ENCODE measurements around the gene FBXW11. TPM values are rescaled to one million over a fixed set of nuclear protein-coding genes. Genes with fewer than 3 reads are reported as not detected.

The FBXW11 gene
- total and polyA plus RNA-seq, 2 of the 8 experiments (the other 6 are each of a cell fraction or from before 2014, with no cell fraction given) = 45.0 to 75.6 TPM

GRCh38 chr5:171816666-171817065 is 189.8 kb downstream of the FBXW11 start:
- Histone ChIP-seq H2BK120ac (replicated peaks; ENCODE audit: low read depth, low read length) (no peak overlapping the region), H3K23me2 (ENCODE audit: low read depth, low read length) (no peaks in the 10 kb centered on the region), H3K79me1 (ENCODE audit: low read depth, low read length) (no peaks in the 10 kb centered on the region), H3K14ac (ENCODE audit: insufficient read length) (no peak overlapping the region), H3K56ac (replicated peaks; ENCODE audit: insufficient read length, low read depth, low read length) (no peak overlapping the region), H3K4me3 (ENCODE audit: extremely low read depth in 1 of 4, insufficient read depth in 2 of 4, low read depth in 3 of 4, low read length in 4 of 4) (no peak overlapping the region), H2BK20ac (ENCODE audit: low read length) (no peak overlapping the region), H3K36me3 (ENCODE audit: control insufficient read depth in 2 of 4, insufficient read depth in 4 of 4, low read length in 3 of 4) (no peaks in the 10 kb centered on the region), H4K5ac (ENCODE audit: insufficient read length, low read depth, low read length) (no peak overlapping the region), H3K18ac (ENCODE audit: extremely low read depth, low read length) (no peak overlapping the region), H3K27ac (ENCODE audit: low read depth, low read length) (no peak overlapping the region), H3K4me1 (replicated peaks in 1 of 4; ENCODE audit: control insufficient read depth in 3 of 4, insufficient read depth in 4 of 4, low read length in 3 of 4) (no peaks in the 10 kb centered on the region), H3K23ac (ENCODE audit: insufficient read length) (no peak overlapping the region), H3K4ac (replicated peaks; ENCODE audit: insufficient read length, low read depth, low read length) (no peak overlapping the region), H3K4me2 (ENCODE audit: insufficient read depth in 1 of 2, low read depth in 2 of 2, low read length in 2 of 2) (no peak overlapping the region), H4K20me1 (replicated peaks in 1 of 2; ENCODE audit: control insufficient read depth in 1 of 2, insufficient read depth in 2 of 2, low read length in 2 of 2) (no peaks in the 10 kb centered on the region), H4K91ac (replicated peaks; ENCODE audit: insufficient read length, low read length) (no peak overlapping the region), H2AFZ (ENCODE audit: low read length) (no peak overlapping the region), H3K27me3 (replicated peaks in 1 of 4; ENCODE audit: control insufficient read depth in 3 of 4, extremely low read depth in 1 of 4, insufficient read depth in 3 of 4, low read length in 3 of 4) (peaks cover 0 to 3% (median 0%) of the 10 kb centered on the region in 4 experiments; a peak in 1 of 7 replicates), H2BK5ac (ENCODE audit: low read depth, low read length) (no peak overlapping the region), H4K8ac (ENCODE audit: extremely low read depth, insufficient read depth, low read length) (no peak overlapping the region), H2AK5ac (ENCODE audit: low read depth, low read length) (no peak overlapping the region), H3K79me2 (ENCODE audit: control insufficient read depth in 1 of 2, insufficient read depth in 2 of 2, low read length in 2 of 2) (no peaks in the 10 kb centered on the region), H2BK12ac (ENCODE audit: low read depth, low read length) (no peak overlapping the region), H2BK15ac (ENCODE audit: low read length) (no peak overlapping the region), H3K9ac (replicated peaks in 1 of 4; ENCODE audit: extremely low read depth in 1 of 4, low read depth in 3 of 4, low read length in 3 of 4) (no peak overlapping the region), H3K9me3 (ENCODE audit: insufficient read depth in 2 of 2, low read depth in 1 of 2, low read length in 1 of 2) (no peaks in the 10 kb centered on the region; a peak in 1 of 4 replicates)
- DNase-seq (ENCODE audit: low read depth in 1 of 2, low spot score in 2 of 2) (no peak), FAIRE-seq (no peak)
- TF ChIP-seq KDM4A (IDR thresholded peaks at IDR 0.05; ENCODE audit: low read depth, low read length, severe bottlenecking) (no peak), EGR1 (IDR thresholded peaks at IDR 0.05; ENCODE audit: borderline replicate concordance, low read depth, low read length) (no peak)
- 67% methylated on average over 1 of the region's 1 CpG; no CpG with 5 or more reads in 1 of the 2 experiments for WGBS, 2 experiments (ENCODE audit: extremely low coverage in 1 of 2, insufficient coverage in 1 of 2, insufficient read length in 1 of 2, insufficient replicate concordance in 2 of 2, low coverage in 1 of 2, low lambda C conversion rate in 2 of 2, missing lambda C conversion rate in 1 of 2)
- ChIA-PET CTCF (ENCODE audit: partially characterized antibody) (interaction anchor here (1.1 kb wide), 1 partner anchor 33 kb away, joined by 3 read pairs; no protein-coding TSS in a partner anchor), POLR2A (ENCODE audit: partially characterized antibody) (no interaction called here)

Measured in H1 (cell line).